GM10266 (cell line): Measurements from ENCODE around the gene PTPN2.

Experiments
- DNase-seq: peaks from one replicate; pipeline ENCODE4 v3.0.0; 2012; ENCODE audit errors: extremely low spot score
- CTCF ChIP-seq: IDR thresholded peaks from 2 replicates; pipeline ENCODE4 v1.5.1; 2012; ENCODE audit warnings: mild to moderate bottlenecking, low read depth; ENCODE audit not compliant: control insufficient read depth, insufficient read depth; ENCODE audit errors: missing control alignments

Gene PTPN2

GRCh38 chr18:12750076-12750714 lies 133.8 kb downstream of the PTPN2 start:
- TF ChIP-seq CTCF: no peak
- DNase-seq: peak; percentile 16

GRCh38 chr18:12749121-12749520 lies 134.9 kb downstream of the PTPN2 start:
- no peak for TF ChIP-seq CTCF
- DNase-seq: peak; percentile 2

- DNase-seq: no peak
- TF ChIP-seq CTCF: no peak
Observed at GRCh38 chr18:12748671-12749070, 135.4 kb downstream of the PTPN2 start.

- no peak for TF ChIP-seq CTCF
- no peak for DNase-seq
Observed at GRCh38 chr18:12747530-12748315, 136.3 kb downstream of the PTPN2 start.

GRCh38 chr18:12745095-12745795 lies 138.8 kb downstream of the PTPN2 start:
- DNase-seq: no peak
- no peak for TF ChIP-seq CTCF

- peak; percentile 53 for TF ChIP-seq CTCF
- DNase-seq: peak; percentile 70
Observed at GRCh38 chr18:12744103-12744502, 139.9 kb downstream of the PTPN2 start.

GRCh38 chr18:12742453-12742852 lies 141.6 kb downstream of the PTPN2 start:
- TF ChIP-seq CTCF: no peak
- DNase-seq: no peak
